ENCODE measurements around the gene LAMC2. TPM values are rescaled to one million over a fixed set of nuclear protein-coding genes. Genes with fewer than 3 reads are reported as not detected.

LAMC2 gene
- polyA plus RNA-seq, 1 donor, result 33.4 TPM

DNA sequence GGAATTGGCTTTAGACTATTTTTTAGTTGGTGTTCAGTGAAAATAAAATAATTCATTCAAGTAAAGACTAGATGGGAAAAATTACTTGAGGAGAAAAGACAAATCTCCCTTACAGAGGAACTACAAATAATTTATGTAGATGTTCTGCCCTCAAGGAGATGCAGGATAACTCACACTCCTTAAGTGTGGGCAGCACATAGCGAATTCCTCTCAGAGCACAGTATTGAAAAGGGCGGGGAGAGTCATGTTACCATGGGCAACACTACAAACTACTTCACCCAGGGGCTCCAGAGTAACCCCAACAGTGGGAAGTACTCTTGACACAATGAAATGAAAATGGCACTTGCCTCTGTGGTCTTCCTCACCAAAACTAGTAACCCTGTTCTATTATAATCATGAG, 20.6 kb upstream of the LAMC2 start:
- H3K36me3 ChIP-seq (ENCODE audit: control insufficient read depth, insufficient read depth, low read length), result no peaks in the 10 kb centered on the region
- H3K9me3 ChIP-seq (ENCODE audit: control insufficient read depth, low read depth, low read length), result no peaks in the 10 kb centered on the region
- no peak overlapping the region for H3K27ac ChIP-seq (ENCODE audit: low read length)
- H3K27me3 ChIP-seq (ENCODE audit: control insufficient read depth, insufficient read depth, low read length), result no peaks in the 10 kb centered on the region
- no CpG with 5 or more reads among the region's 2 CpGs for WGBS (ENCODE audit: insufficient coverage, low lambda C conversion rate)
- peaks cover 3% of the 10 kb centered on the region for H3K4me1 ChIP-seq (ENCODE audit: control insufficient read depth, insufficient read depth, low read length)
- H3K4me3 ChIP-seq (ENCODE audit: low read length), result no peak overlapping the region
- no peak for DNase-seq

GRCh38 chr1:183166454-183166853, 19.6 kb upstream of the LAMC2 start:
- no peaks in the 10 kb centered on the region for H3K27me3 ChIP-seq (ENCODE audit: control insufficient read depth, insufficient read depth, low read length)
- no peaks in the 10 kb centered on the region for H3K36me3 ChIP-seq (ENCODE audit: control insufficient read depth, insufficient read depth, low read length)
- DNase-seq, result no peak
- H3K4me3 ChIP-seq (ENCODE audit: low read length), result no peak overlapping the region
- H3K27ac ChIP-seq (ENCODE audit: low read length), result no peak overlapping the region
- H3K9me3 ChIP-seq (ENCODE audit: control insufficient read depth, low read depth, low read length), result no peaks in the 10 kb centered on the region
- WGBS (ENCODE audit: insufficient coverage, low lambda C conversion rate), result no CpG with 5 or more reads among the region's 2 CpGs
- H3K4me1 ChIP-seq (ENCODE audit: control insufficient read depth, insufficient read depth, low read length), result peaks cover 3% of the 10 kb centered on the region

DNA sequence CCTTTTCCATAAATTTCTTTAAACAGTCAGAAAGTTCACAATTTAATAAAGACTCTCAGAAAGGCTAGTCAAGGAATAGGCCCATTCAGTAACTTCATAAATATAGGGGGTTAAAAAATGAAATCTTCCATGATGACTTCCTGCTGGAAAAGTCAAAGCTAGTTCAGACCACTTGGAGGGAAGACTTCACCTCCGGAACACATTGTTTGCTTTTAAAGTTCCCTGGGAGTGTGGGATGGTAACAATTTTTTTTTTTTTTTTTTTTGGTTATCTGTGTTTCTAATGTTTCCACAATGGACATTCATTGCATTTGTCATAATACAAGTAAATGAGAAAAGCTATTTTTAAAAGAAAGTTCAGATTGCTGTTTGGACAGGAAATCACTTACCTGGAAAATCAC, 18.4 kb upstream of the LAMC2 start:
- Histone ChIP-seq H3K27ac (ENCODE audit: low read length) (no peak overlapping the region), H3K4me1 (ENCODE audit: control insufficient read depth, insufficient read depth, low read length) (peaks cover 3% of the 10 kb centered on the region), H3K27me3 (ENCODE audit: control insufficient read depth, insufficient read depth, low read length) (no peaks in the 10 kb centered on the region), H3K9me3 (ENCODE audit: control insufficient read depth, low read depth, low read length) (no peaks in the 10 kb centered on the region), H3K4me3 (ENCODE audit: low read length) (no peak overlapping the region), H3K36me3 (ENCODE audit: control insufficient read depth, insufficient read depth, low read length) (no peaks in the 10 kb centered on the region)
- DNase-seq, result no peak
- WGBS (ENCODE audit: insufficient coverage, low lambda C conversion rate), result 67% methylated on average over 1 of the region's 1 CpG

- no peaks in the 10 kb centered on the region for H3K9me3 ChIP-seq (ENCODE audit: control insufficient read depth, low read depth, low read length)
- H3K27me3 ChIP-seq (ENCODE audit: control insufficient read depth, insufficient read depth, low read length), result no peaks in the 10 kb centered on the region
- no peak overlapping the region for H3K27ac ChIP-seq (ENCODE audit: low read length)
- no peak overlapping the region for H3K4me3 ChIP-seq (ENCODE audit: low read length)
- no peaks in the 10 kb centered on the region for H3K36me3 ChIP-seq (ENCODE audit: control insufficient read depth, insufficient read depth, low read length)
- 100% methylated on average over 1 of the region's 3 CpGs for WGBS (ENCODE audit: insufficient coverage, low lambda C conversion rate)
- DNase-seq, result no peak
- peaks cover 3% of the 10 kb centered on the region for H3K4me1 ChIP-seq (ENCODE audit: control insufficient read depth, insufficient read depth, low read length)
Observed at GRCh38 chr1:183168308-183168707, 17.8 kb upstream of the LAMC2 start.

DNA sequence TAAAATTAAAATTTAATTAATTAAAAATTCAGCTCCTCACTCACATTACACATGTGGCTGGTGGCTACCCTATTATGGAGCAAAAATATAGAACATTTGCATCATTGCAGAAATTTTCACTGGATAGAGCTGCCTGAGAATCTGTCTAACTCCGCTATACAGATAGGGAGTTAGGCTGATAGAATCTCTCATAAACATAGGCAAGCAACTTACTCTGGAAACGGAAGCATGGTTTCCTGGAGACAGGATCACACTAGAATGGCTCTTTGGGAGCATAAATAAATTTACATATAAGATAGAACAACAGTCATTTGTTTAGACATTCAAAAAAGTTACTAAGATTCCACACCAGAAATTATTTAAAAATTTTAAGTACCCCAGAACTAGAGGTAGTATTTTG, 12.2 kb upstream of the LAMC2 start:
- Histone ChIP-seq H3K4me1 (ENCODE audit: control insufficient read depth, insufficient read depth, low read length) (peaks cover 17% of the 10 kb centered on the region), H3K27ac (ENCODE audit: low read length) (no peak overlapping the region), H3K4me3 (ENCODE audit: low read length) (no peak overlapping the region), H3K9me3 (ENCODE audit: control insufficient read depth, low read depth, low read length) (no peaks in the 10 kb centered on the region), H3K36me3 (ENCODE audit: control insufficient read depth, insufficient read depth, low read length) (no peaks in the 10 kb centered on the region), H3K27me3 (ENCODE audit: control insufficient read depth, insufficient read depth, low read length) (no peaks in the 10 kb centered on the region)
- no CpG with 5 or more reads among the region's 2 CpGs for WGBS (ENCODE audit: insufficient coverage, low lambda C conversion rate)
- DNase-seq, result no peak

- DNase-seq, result no peak
- Histone ChIP-seq H3K27ac (ENCODE audit: low read length) (no peak overlapping the region), H3K4me1 (ENCODE audit: control insufficient read depth, insufficient read depth, low read length) (peaks cover 29% of the 10 kb centered on the region), H3K27me3 (ENCODE audit: control insufficient read depth, insufficient read depth, low read length) (no peaks in the 10 kb centered on the region), H3K9me3 (ENCODE audit: control insufficient read depth, low read depth, low read length) (no peaks in the 10 kb centered on the region), H3K4me3 (ENCODE audit: low read length) (no peak overlapping the region), H3K36me3 (ENCODE audit: control insufficient read depth, insufficient read depth, low read length) (no peaks in the 10 kb centered on the region)
- WGBS (ENCODE audit: insufficient coverage, low lambda C conversion rate), result no CpG with 5 or more reads among the region's 1 CpG
Observed at GRCh38 chr1:183175631-183176030, 10.4 kb upstream of the LAMC2 start.

DNA sequence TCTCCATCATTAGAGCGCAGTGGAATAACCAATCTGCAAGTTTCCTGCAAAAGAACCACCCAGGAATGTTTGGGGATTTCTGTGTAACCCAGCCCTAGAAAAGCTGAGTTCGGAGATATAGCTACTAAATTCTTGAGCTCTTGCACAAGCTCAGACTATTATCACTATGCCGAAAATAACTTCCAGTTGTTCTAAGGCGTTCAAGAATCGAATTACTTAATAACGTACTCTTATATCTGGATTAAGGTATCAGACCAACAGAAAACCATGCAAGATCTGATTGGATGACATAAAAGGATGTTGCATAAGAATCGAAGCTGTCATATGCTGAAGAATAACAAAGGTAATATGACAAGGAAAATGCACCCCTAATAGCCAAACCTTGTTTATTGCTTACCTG, 7.5 kb upstream of the LAMC2 start:
- no CpG with 5 or more reads among the region's 7 CpGs for WGBS (ENCODE audit: insufficient coverage, low lambda C conversion rate)
- no peaks in the 10 kb centered on the region for H3K9me3 ChIP-seq (ENCODE audit: control insufficient read depth, low read depth, low read length)
- no peak for DNase-seq
- peak overlapping the region; percentile 32 for H3K27ac ChIP-seq (ENCODE audit: low read length)
- peaks cover 35% of the 10 kb centered on the region for H3K4me1 ChIP-seq (ENCODE audit: control insufficient read depth, insufficient read depth, low read length)
- no peaks in the 10 kb centered on the region for H3K27me3 ChIP-seq (ENCODE audit: control insufficient read depth, insufficient read depth, low read length)
- H3K36me3 ChIP-seq (ENCODE audit: control insufficient read depth, insufficient read depth, low read length), result no peaks in the 10 kb centered on the region
- H3K4me3 ChIP-seq (ENCODE audit: low read length), result no peak overlapping the region

- H3K27ac ChIP-seq (ENCODE audit: low read length), result no peak overlapping the region
- WGBS (ENCODE audit: insufficient coverage, low lambda C conversion rate), result no CpG with 5 or more reads among the region's 2 CpGs
- no peak overlapping the region for H3K4me3 ChIP-seq (ENCODE audit: low read length)
- no peak for DNase-seq
- no peaks in the 10 kb centered on the region for H3K9me3 ChIP-seq (ENCODE audit: control insufficient read depth, low read depth, low read length)
- peaks cover 35% of the 10 kb centered on the region for H3K4me1 ChIP-seq (ENCODE audit: control insufficient read depth, insufficient read depth, low read length)
- H3K36me3 ChIP-seq (ENCODE audit: control insufficient read depth, insufficient read depth, low read length), result no peaks in the 10 kb centered on the region
- no peaks in the 10 kb centered on the region for H3K27me3 ChIP-seq (ENCODE audit: control insufficient read depth, insufficient read depth, low read length)
Observed at GRCh38 chr1:183179033-183179432, 7.0 kb upstream of the LAMC2 start.

GRCh38 chr1:183180218-183180617, 5.8 kb upstream of the LAMC2 start:
- Histone ChIP-seq H3K9me3 (ENCODE audit: control insufficient read depth, low read depth, low read length) (no peaks in the 10 kb centered on the region), H3K27me3 (ENCODE audit: control insufficient read depth, insufficient read depth, low read length) (no peaks in the 10 kb centered on the region), H3K36me3 (ENCODE audit: control insufficient read depth, insufficient read depth, low read length) (no peaks in the 10 kb centered on the region), H3K4me3 (ENCODE audit: low read length) (no peak overlapping the region), H3K27ac (ENCODE audit: low read length) (peak overlapping the region; percentile 31), H3K4me1 (ENCODE audit: control insufficient read depth, insufficient read depth, low read length) (peaks cover 35% of the 10 kb centered on the region)
- DNase-seq, result peak in 1 of 2 donors; percentile 58
- no CpG with 5 or more reads among the region's 3 CpGs for WGBS (ENCODE audit: insufficient coverage, low lambda C conversion rate)

DNA sequence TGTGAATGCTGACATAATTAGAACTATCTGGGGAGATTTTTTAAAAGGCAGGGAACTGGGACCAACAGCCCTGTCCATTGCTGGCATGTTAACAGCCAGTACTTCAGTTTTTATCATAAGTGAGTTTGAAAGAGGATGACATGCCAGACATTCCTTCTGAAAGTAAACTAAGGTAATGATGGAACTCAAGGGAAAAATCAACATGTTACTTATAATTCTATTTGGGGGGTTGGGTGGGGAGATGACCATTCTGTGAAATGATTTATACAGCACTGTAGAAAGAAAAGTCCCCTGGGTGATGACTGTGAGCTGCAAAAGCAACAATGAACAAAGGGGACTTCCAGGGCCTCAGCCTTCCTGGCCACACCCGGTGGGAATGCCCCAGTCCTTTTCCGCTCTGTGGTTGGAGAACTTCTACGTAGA, 5.4 kb upstream of the LAMC2 start:
- Histone ChIP-seq H3K9me3 (ENCODE audit: control insufficient read depth, low read depth, low read length) (no peaks in the 10 kb centered on the region), H3K36me3 (ENCODE audit: control insufficient read depth, insufficient read depth, low read length) (no peaks in the 10 kb centered on the region), H3K27me3 (ENCODE audit: control insufficient read depth, insufficient read depth, low read length) (no peaks in the 10 kb centered on the region), H3K27ac (ENCODE audit: low read length) (peak overlapping the region; percentile 31), H3K4me1 (ENCODE audit: control insufficient read depth, insufficient read depth, low read length) (peaks cover 37% of the 10 kb centered on the region), H3K4me3 (ENCODE audit: low read length) (no peak overlapping the region)
- peak in 1 of 2 donors; percentile 78 for DNase-seq
- no CpG with 5 or more reads among the region's 3 CpGs for WGBS (ENCODE audit: insufficient coverage, low lambda C conversion rate)

- no peaks in the 10 kb centered on the region for H3K9me3 ChIP-seq (ENCODE audit: control insufficient read depth, low read depth, low read length)
- DNase-seq, result peak; percentile 62 to 85
- no peaks in the 10 kb centered on the region for H3K27me3 ChIP-seq (ENCODE audit: control insufficient read depth, insufficient read depth, low read length)
- no CpG with 5 or more reads among the region's 4 CpGs for WGBS (ENCODE audit: insufficient coverage, low lambda C conversion rate)
- H3K4me1 ChIP-seq (ENCODE audit: control insufficient read depth, insufficient read depth, low read length), result peaks cover 11% of the 10 kb centered on the region
- no peaks in the 10 kb centered on the region for H3K36me3 ChIP-seq (ENCODE audit: control insufficient read depth, insufficient read depth, low read length)
- H3K4me3 ChIP-seq (ENCODE audit: low read length), result peak overlapping the region; percentile 70
- H3K27ac ChIP-seq (ENCODE audit: low read length), result peak overlapping the region; percentile 94
Observed at GRCh38 chr1:183186841-183187240, 777 bp downstream of the LAMC2 start.
